K562 (cell line): Measurements from ENCODE around the gene TBRG1. TPM values are rescaled to one million over a fixed set of nuclear protein-coding genes. Genes with fewer than 3 reads are reported as not detected.
A peak's percentile ranks its signal among the peaks of the same experiment; 100 is the strongest.

Experiments used
- CBFB ChIP-seq: sonication (generic); formaldehyde crosslinking; IDR thresholded peaks from 2 replicates; pipeline ENCODE4 v1.4.0; 2020; ENCODE audit warnings: mild to moderate bottlenecking, missing genetic modification reagents
- MEF2D ChIP-seq: conservative IDR thresholded peaks from 2 replicates; pipeline ENCODE4 v1.6.1; 2016; ENCODE audit warnings: low read depth, missing genetic modification characterization, missing compliant biosample characterization
- RAD51 ChIP-seq: fragments of 450-650 bp; IDR thresholded peaks from 2 replicates; pipeline ENCODE4 v1.7.1; 2016; ENCODE audit warnings: low read depth, mild to moderate bottlenecking, borderline replicate concordance
- RUNX1 ChIP-seq: sonication (generic); IDR thresholded peaks from 2 replicates; pipeline ENCODE4 v1.6.1; 2016; ENCODE audit warnings: antibody characterized with exemption, low read depth
- XRCC3 ChIP-seq: fragments of 450-650 bp; IDR thresholded peaks from 2 replicates; pipeline ENCODE4 v1.6.1; 2017; ENCODE audit warnings: mild to moderate bottlenecking, moderate library complexity
- ZNF23 ChIP-seq: fragments of 250-450 bp; sonication (Bioruptor Pico); IDR thresholded peaks from 2 replicates; pipeline ENCODE4 v1.4.0; 2020; ENCODE audit warnings: mild to moderate bottlenecking
- ZNF347 ChIP-seq: fragments of 450-650 bp; formaldehyde crosslinking; IDR thresholded peaks from 2 replicates; pipeline ENCODE4 v1.4.0; 2020; ENCODE audit warnings: low read depth, mild to moderate bottlenecking, moderate library complexity
- ZNF436 ChIP-seq: fragments of 250-450, 450-650 bp; sonication (Bioruptor Pico); formaldehyde crosslinking; IDR thresholded peaks from 2 replicates; pipeline ENCODE4 v1.7.0; 2020; ENCODE audit warnings: mild to moderate bottlenecking
- polyA plus RNA-seq, 8 experiments: library from polyadenylated mRNA; depleted of rRNA in 4 of 8; stranded (reverse) in 5 of 8; unstranded in 3 of 8; fragments of >200 nt; fragmentation: Nextera tagmentation in 2 of 8; fragmentation: Illumina TruSeq in 1 of 8; extraction: Ambion mirVana in 2 of 8; extraction: Trizol in 1 of 8; gene quantifications; 2 replicates each; pipeline versions ENCODE4 v1.2.1 to v1.2.3, GENCODE V29; 2011 to 2014; ENCODE audit warnings: inconsistent platforms in 1 of 8, missing spikeins in 1 of 8
- total RNA-seq, 7 experiments: library from RNA; depleted of rRNA in 6 of 7; stranded (reverse); fragments of >200 nt in 6 of 7; fragmentation: Illumina TruSeq in 2 of 7; extraction: Trizol in 2 of 7; gene quantifications; 2 replicates each; pipeline versions ENCODE4 v1.2.1 to v1.2.3, GENCODE V29; 2011 to 2021; ENCODE audit warnings: low replicate concordance in 1 of 7
- TF ChIP-seq, protein P1 (sequence below), 2 experiments: fragments of 450-650 bp in 1 of 2; sonication (generic) in 1 of 2; formaldehyde crosslinking in 1 of 2; IDR thresholded peaks; 2 replicates each; pipeline versions ENCODE4 v1.7.1 to v1.9.0; 2016 to 2022; ENCODE audit warnings: inconsistent platforms in 1 of 2, mild to moderate bottlenecking in 1 of 2, missing genetic modification reagents in 1 of 2
- TF ChIP-seq, protein P2 (sequence below): fragments of 450-650 bp; IDR thresholded peaks from 2 replicates; pipeline ENCODE4 v1.6.1; 2016; ENCODE audit warnings: antibody characterized with exemption
- TF ChIP-seq, protein P3 (sequence below): IDR thresholded peaks from 2 replicates; pipeline ENCODE4 v1.6.1; 2012; ENCODE audit warnings: low read depth, low read length, improper control_type of control experiment, borderline replicate concordance
- TF ChIP-seq, protein P4 (sequence below), 2 experiments: IDR thresholded peaks in 1 of 2; conservative IDR thresholded peaks in 1 of 2; 2 replicates each; pipeline ENCODE4 v1.6.1; 2016; ENCODE audit warnings: low read depth in 2 of 2, mild to moderate bottlenecking in 1 of 2, missing compliant biosample characterization in 1 of 2, missing genetic modification characterization in 1 of 2, moderate library complexity in 1 of 2

Gene TBRG1
- total and polyA plus RNA-seq, 9 of the 15 experiments (the other 6 are each of a cell fraction or from before 2014, with no cell fraction given), result 8.7 to 30.0 (median 20.2) TPM

DNA sequence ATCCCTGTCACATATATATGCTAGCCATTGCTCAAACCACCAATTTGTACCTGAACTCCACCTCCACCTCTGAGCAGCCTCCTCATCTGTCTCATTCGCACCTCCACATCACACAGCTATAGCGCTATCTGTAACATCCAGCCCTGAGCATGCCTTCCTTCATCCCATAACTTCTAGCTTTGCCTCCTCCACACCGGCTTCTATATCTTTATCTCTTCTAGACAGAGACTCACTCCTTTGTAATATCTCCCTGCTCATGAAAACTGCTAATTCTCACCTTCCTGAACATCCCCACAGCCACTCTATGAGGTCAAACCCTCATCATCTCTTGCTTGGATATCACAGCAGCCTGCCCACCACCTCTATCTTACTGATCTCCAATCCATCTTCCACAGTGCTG, 44.9 kb downstream of the TBRG1 start (continued):
- TF ChIP-seq MEF2D (0 out of 2 replicates have a peak, but pooled peaks have one; percentile 41), ZNF436 (CRISPR knock-in tag) (no peak), XRCC3 (no peak), RAD51 (no peak), RUNX1 (no peak), ZNF347 (CRISPR knock-in tag) (no peak), CBFB (CRISPR knock-in tag) (no peak), ZNF23 (CRISPR knock-in tag) (no peak)
- TF ChIP-seq, protein P1, sequence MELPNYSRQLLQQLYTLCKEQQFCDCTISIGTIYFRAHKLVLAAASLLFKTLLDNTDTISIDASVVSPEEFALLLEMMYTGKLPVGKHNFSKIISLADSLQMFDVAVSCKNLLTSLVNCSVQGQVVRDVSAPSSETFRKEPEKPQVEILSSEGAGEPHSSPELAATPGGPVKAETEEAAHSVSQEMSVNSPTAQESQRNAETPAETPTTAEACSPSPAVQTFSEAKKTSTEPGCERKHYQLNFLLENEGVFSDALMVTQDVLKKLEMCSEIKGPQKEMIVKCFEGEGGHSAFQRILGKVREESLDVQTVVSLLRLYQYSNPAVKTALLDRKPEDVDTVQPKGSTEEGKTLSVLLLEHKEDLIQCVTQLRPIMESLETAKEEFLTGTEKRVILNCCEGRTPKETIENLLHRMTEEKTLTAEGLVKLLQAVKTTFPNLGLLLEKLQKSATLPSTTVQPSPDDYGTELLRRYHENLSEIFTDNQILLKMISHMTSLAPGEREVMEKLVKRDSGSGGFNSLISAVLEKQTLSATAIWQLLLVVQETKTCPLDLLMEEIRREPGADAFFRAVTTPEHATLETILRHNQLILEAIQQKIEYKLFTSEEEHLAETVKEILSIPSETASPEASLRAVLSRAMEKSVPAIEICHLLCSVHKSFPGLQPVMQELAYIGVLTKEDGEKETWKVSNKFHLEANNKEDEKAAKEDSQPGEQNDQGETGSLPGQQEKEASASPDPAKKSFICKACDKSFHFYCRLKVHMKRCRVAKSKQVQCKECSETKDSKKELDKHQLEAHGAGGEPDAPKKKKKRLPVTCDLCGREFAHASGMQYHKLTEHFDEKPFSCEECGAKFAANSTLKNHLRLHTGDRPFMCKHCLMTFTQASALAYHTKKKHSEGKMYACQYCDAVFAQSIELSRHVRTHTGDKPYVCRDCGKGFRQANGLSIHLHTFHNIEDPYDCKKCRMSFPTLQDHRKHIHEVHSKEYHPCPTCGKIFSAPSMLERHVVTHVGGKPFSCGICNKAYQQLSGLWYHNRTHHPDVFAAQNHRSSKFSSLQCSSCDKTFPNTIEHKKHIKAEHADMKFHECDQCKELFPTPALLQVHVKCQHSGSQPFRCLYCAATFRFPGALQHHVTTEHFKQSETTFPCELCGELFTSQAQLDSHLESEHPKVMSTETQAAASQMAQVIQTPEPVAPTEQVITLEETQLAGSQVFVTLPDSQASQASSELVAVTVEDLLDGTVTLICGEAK (IDR thresholded peaks at IDR 0.05), result no peak
- TF ChIP-seq, protein P1 (CRISPR knock-in tag; IDR thresholded peaks at IDR 0.05), result no peak
- TF ChIP-seq, protein P2, sequence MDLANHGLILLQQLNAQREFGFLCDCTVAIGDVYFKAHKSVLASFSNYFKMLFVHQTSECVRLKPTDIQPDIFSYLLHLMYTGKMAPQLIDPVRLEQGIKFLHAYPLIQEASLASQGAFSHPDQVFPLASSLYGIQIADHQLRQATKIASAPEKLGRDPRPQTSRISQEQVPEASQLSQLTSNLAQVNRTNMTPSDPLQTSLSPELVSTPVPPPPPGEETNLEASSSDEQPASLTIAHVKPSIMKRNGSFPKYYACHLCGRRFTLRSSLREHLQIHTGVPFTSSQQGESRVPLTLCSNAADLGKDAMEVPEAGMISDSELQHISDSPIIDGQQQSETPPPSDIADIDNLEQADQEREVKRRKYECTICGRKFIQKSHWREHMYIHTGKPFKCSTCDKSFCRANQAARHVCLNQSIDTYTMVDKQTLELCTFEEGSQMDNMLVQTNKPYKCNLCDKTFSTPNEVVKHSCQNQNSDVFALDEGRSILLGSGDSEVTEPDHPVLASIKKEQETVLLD, result peak; percentile 57; the same call in 1 of the 2 replicates
- TF ChIP-seq, protein P3, sequence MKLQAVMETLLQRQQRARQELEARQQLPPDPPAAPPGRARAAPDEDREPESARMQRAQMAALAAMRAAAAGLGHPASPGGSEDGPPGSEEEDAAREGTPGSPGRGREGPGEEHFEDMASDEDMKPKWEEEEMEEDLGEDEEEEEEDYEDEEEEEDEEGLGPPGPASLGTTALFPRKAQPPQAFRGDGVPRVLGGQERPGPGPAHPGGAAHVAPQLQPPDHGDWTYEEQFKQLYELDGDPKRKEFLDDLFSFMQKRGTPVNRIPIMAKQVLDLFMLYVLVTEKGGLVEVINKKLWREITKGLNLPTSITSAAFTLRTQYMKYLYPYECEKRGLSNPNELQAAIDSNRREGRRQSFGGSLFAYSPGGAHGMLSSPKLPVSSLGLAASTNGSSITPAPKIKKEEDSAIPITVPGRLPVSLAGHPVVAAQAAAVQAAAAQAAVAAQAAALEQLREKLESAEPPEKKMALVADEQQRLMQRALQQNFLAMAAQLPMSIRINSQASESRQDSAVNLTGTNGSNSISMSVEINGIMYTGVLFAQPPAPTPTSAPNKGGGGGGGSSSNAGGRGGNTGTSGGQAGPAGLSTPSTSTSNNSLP, result peak; percentile 78
- TF ChIP-seq, protein P4, sequence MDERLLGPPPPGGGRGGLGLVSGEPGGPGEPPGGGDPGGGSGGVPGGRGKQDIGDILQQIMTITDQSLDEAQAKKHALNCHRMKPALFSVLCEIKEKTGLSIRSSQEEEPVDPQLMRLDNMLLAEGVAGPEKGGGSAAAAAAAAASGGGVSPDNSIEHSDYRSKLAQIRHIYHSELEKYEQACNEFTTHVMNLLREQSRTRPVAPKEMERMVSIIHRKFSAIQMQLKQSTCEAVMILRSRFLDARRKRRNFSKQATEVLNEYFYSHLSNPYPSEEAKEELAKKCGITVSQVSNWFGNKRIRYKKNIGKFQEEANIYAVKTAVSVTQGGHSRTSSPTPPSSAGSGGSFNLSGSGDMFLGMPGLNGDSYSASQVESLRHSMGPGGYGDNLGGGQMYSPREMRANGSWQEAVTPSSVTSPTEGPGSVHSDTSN (CRISPR knock-in tag; IDR thresholded peaks at IDR 0.05; ENCODE audit: low read depth), result no peak
- TF ChIP-seq, protein P4 (tag; conservative IDR thresholded peaks at IDR 0.05; ENCODE audit: low read depth), result 0 out of 2 replicates have a peak, but pooled peaks have one; percentile 10
